Stimulated activated CD8-positive, alpha-beta memory T cell treated with anti-CD3 and anti-CD28 coated beads, Interleukin-15, amount 100 ng/mL, for 48 hours (primary cell): Measurements from ENCODE around the gene SDF2L1.
A peak's percentile ranks its signal among the peaks of the same experiment; 100 is the strongest.
"Not testable (repeated sequence)": the region's sequence is repeated elsewhere in the genome, so short reads cannot be mapped to it uniquely, and the experiment has no call there.

Experiments
- DNase-seq, 2 donors: peaks; one replicate each; pipeline ENCODE4 v3.0.0-alpha.2; 2020; ENCODE audit warnings: low read depth in 2 of 2

The SDF2L1 gene

GRCh38 chr22:21686634-21687393, 44.7 kb downstream of the SDF2L1 start:
- DNase-seq = no peak

- no peak for DNase-seq
Observed at GRCh38 chr22:21687685-21688259, 45.7 kb downstream of the SDF2L1 start.

GRCh38 chr22:21688341-21688705, 46.2 kb downstream of the SDF2L1 start:
- no peak for DNase-seq

GRCh38 chr22:21688706-21689381, 46.7 kb downstream of the SDF2L1 start:
- DNase-seq = no peak

GRCh38 chr22:21690401-21690801, 48.3 kb downstream of the SDF2L1 start:
- DNase-seq = peak in 1 of 2 donors; percentile 25

- no peak for DNase-seq
Observed at GRCh38 chr22:21691816-21692215, 49.7 kb downstream of the SDF2L1 start.

GRCh38 chr22:21692856-21693255, 50.8 kb downstream of the SDF2L1 start:
- not testable (repeated sequence) for DNase-seq

- no peak for DNase-seq
Observed at GRCh38 chr22:21693333-21693998, 51.4 kb downstream of the SDF2L1 start.
